H1 (cell line): Measurements from ENCODE around the gene BPIFB2. TPM values are rescaled to one million over a fixed set of nuclear protein-coding genes. Genes with fewer than 3 reads are reported as not detected.

Experiments
- CHD1 ChIP-seq: IDR thresholded peaks from 2 replicates; pipeline ENCODE4 v1.6.1; 2012; ENCODE audit warnings: low read depth, low read length, improper control_type of control experiment
- RNF2 ChIP-seq: fragments of 200-900, 300-1000 bp; sonication (generic); IDR thresholded peaks from 2 replicates; pipeline ENCODE4 v1.7.1; 2016; ENCODE audit warnings: borderline replicate concordance, low read depth, mild to moderate bottlenecking, antibody characterized with exemption, low read length; ENCODE audit not compliant: poor library complexity, severe bottlenecking; ENCODE audit errors: missing control alignments
- polyA plus RNA-seq, 7 experiments: library from polyadenylated mRNA; depleted of rRNA in 3 of 7; stranded (reverse) in 5 of 7; unstranded in 2 of 7; fragments of >200 nt in 5 of 7; fragments of 200-250 nt in 2 of 7; gene quantifications; 1 replicate in 5 of 7; 2 replicates in 1 of 7; 4 replicates in 1 of 7; pipeline versions ENCODE4 v1.2.1 to v1.2.3, GENCODE V29; 2011 to 2013; ENCODE audit warnings: missing spikeins in 2 of 7, mixed read lengths in 2 of 7
- total RNA-seq: library from RNA; stranded (reverse); fragmentation: NEBNext Ultra II Directional; extraction: Animal tissue kit (Norgen Biotek cat#: 25700); gene quantifications from 2 replicates; pipeline ENCODE4 v1.2.1, GENCODE V29; 2021
- TF ChIP-seq, protein P1 (sequence below), 3 experiments: IDR thresholded peaks; 1 replicate in 2 of 3; 2 replicates in 1 of 3; pipeline versions ENCODE4 v1.5.1 to v1.6.1; 2011; ENCODE audit warnings: low read length in 3 of 3, mild to moderate bottlenecking in 3 of 3, inconsistent platforms in 2 of 3, low read depth in 1 of 3, moderate library complexity in 1 of 3; ENCODE audit not compliant: insufficient read depth in 1 of 3; ENCODE audit errors: control extremely low read depth in 1 of 3

Gene BPIFB2
- total and polyA plus RNA-seq, 2 of the 8 experiments (the other 6 are each of a cell fraction or from before 2014, with no cell fraction given) = not detected

DNA sequence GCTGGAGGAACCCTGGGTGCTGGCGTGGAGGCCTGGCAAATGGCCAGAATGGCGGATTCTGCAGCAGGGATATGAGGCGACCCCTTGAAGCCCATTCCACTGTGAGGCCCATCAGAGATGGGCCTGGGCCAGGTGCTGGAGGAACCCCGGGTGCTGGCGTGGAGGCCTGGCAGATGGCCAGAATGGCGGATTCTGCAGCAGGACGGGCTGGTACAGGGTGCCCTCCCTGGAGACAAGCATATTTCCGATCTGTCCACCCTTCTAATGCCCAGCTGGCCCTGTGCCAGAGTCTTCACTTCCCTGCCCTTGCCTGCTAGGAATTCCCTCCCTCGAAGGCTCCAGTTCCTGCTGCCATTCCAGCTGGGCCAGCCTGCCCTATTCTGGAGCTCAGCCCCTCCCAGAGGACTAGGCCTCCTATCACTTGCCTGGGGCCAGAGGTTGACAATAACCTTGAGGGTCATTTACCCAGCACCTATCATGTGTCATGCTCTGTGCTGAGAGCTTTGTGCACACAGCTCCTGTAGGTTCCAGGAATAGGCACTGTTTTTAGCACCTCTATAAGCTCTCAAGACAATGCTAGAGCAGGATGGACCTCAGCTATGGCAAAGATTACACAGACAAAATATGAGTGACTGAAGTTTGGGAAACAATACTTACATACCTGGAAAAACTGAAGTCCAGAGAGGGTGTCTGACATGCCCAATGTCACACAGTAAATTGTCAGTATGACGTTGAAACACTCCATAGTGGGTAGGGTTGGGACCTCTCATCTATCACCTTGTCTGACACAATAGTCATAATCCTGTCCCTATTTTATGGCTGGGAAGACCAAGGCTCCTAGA is 24.7 kb upstream of the BPIFB2 start (continued):
- TF ChIP-seq, protein P1, sequence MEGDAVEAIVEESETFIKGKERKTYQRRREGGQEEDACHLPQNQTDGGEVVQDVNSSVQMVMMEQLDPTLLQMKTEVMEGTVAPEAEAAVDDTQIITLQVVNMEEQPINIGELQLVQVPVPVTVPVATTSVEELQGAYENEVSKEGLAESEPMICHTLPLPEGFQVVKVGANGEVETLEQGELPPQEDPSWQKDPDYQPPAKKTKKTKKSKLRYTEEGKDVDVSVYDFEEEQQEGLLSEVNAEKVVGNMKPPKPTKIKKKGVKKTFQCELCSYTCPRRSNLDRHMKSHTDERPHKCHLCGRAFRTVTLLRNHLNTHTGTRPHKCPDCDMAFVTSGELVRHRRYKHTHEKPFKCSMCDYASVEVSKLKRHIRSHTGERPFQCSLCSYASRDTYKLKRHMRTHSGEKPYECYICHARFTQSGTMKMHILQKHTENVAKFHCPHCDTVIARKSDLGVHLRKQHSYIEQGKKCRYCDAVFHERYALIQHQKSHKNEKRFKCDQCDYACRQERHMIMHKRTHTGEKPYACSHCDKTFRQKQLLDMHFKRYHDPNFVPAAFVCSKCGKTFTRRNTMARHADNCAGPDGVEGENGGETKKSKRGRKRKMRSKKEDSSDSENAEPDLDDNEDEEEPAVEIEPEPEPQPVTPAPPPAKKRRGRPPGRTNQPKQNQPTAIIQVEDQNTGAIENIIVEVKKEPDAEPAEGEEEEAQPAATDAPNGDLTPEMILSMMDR (IDR thresholded peaks at IDR 0.05; ENCODE audit: control extremely low read depth in 1 of 3, insufficient read depth in 1 of 3, low read depth in 1 of 3, low read length in 3 of 3) = no peak
- TF ChIP-seq RNF2 (no peak), CHD1 (no peak)
